Measurements from ENCODE around the gene SLC2A3.
"Not testable (repeated sequence)": the region's sequence is repeated elsewhere in the genome, so short reads cannot be mapped to it uniquely, and the experiment has no call there.

SLC2A3 gene

DNA sequence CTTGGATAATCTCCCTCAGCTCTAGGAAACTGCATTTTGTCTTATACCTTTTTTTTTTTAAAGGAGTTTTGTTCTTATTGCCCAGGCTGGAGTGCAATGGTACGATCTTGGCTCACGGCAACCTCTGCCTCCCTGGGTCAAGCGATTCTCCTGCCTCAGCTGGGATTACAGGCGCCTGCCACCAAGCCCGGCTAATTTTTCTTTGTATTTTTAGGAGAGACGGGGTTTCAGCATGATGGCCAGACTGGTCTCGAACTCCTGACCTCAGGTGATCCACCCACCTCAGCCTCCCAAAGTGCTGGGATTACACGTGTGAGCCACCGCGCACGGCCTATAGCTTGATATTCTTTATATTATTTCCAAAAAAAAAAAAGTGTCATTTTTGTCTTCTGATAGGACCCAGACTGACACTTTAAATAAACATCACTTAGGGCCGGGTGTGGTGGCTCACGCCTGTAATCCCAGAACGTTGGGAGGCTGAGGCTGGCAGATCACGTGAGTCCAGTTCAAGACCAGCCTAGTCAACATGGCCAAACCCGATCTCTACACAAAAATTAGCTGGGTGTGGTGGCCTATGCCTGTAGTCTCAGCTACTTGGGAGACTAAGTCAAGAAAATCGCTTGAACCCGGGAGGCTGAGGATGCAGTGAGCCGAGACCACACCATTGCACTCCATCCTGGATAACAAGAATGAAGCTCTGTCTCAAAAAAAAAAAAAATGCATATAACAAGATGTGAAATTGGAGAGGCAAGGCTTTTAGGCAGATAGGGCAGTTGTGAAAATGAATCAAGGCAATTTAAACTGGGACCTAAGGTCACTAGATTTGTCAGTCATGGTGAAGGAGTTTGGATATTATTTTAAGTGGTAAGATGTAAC lies 18.4 kb downstream of the SLC2A3 start:
- TF ChIP-seq ZFX (IDR thresholded peaks at IDR 0.05; ENCODE audit: borderline replicate concordance), result no peak
- TF ChIP-seq, protein P1, sequence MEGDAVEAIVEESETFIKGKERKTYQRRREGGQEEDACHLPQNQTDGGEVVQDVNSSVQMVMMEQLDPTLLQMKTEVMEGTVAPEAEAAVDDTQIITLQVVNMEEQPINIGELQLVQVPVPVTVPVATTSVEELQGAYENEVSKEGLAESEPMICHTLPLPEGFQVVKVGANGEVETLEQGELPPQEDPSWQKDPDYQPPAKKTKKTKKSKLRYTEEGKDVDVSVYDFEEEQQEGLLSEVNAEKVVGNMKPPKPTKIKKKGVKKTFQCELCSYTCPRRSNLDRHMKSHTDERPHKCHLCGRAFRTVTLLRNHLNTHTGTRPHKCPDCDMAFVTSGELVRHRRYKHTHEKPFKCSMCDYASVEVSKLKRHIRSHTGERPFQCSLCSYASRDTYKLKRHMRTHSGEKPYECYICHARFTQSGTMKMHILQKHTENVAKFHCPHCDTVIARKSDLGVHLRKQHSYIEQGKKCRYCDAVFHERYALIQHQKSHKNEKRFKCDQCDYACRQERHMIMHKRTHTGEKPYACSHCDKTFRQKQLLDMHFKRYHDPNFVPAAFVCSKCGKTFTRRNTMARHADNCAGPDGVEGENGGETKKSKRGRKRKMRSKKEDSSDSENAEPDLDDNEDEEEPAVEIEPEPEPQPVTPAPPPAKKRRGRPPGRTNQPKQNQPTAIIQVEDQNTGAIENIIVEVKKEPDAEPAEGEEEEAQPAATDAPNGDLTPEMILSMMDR (IDR thresholded peaks at IDR 0.05), result no peak
- H3K27ac ChIP-seq, result no peak overlapping the region

DNA sequence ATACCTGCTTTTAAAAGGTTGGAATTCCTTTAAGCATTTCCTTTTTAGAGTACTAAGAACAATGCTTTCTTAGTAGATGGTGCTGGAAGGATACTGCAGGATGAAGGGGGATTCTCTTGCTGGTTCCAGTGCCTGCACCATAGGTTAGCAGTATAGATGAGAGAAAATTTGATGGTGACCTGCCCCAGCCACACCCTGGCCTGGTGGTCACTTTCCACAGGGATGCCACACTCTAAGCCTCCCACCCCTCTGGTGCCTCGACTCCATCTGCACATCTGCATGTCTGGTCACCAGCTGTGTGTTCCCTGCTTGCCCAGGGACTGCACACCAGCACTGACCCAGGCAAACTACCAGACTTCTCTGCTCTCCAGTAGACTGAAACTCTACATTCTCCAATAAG lies 19.1 kb downstream of the SLC2A3 start:
- no peak overlapping the region for H3K27ac ChIP-seq
- TF ChIP-seq, protein P1 (IDR thresholded peaks at IDR 0.05), result no peak
- TF ChIP-seq ZFX (IDR thresholded peaks at IDR 0.05; ENCODE audit: borderline replicate concordance), result no peak

DNA sequence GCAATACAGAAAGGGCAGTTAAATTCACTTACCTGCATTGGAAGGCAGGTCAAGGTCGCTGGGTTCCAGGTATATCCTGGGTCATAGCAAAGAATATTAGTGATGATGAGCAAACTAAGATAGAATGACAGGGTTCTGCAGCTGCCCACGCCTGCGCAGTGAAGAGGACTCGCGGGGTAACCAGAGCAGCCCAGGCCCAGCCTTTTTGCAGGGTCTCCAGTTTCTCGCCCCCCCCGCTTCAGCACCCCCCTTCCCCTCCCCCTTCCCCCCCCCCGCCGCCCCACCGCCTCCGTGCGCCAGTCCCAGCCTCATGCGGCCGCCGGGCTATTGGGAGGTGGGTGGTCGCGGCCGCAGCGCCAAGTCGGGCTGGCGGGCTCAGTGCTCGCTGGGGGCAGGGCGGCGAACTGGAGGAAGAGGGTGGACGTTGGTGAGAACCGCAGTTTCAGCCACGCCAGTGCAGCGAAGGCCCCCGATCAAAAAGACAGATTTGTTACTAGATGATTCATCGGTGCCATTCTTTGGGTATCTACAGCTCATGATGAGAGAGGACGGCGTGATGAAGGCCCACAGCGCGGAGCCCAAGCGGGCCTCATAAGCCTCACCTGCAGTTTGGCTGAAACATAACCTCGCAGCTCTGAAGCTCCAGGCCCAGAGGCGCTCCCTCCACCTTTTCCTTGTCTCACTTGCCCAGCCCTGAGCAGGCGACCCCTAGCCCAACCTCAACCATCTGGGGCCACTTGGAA lies 20.2 kb downstream of the SLC2A3 start:
- TF ChIP-seq, protein P1 (IDR thresholded peaks at IDR 0.05), result no peak
- TF ChIP-seq ZFX (IDR thresholded peaks at IDR 0.05; ENCODE audit: borderline replicate concordance), result no peak
- no peak overlapping the region for H3K27ac ChIP-seq

DNA sequence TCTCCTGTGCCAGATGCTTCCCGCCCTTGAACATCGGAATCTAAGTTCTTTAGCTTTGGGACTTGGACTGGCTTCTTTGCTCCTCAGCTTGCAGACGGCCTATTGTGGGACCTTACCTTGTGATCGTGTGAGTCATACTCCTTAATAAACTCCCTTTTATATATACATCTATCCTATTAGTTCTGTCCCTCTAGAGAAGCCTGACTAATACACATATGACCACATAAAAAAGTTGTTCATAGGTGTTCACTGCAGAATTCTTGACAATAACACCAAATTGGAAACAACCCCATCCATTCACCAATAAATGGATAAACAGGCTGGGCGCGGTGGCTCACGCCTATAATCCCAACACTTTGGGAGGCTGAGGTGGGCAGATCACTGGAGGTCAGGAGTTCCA lies 25.9 kb downstream of the SLC2A3 start:
- H3K27ac ChIP-seq, result not testable (repeated sequence)

DNA sequence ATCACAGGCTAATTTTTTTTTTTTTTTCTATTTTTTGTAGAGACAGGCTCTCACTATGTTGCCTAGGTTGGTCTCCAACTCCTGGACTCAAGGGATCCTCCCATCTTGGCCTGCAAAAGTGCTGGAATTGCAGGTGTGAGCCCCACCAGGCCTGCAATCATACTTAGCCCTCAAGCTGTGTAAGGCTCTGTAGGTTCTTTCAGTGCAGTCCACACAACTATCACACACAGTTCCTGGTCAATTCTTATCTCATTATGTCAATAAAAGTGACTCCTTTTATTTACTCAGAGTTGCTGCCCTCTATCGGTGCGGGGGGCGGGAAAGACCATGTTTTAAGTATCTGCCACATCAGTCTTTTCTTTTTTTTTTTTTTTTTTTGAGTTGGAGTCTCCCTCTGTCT lies 29.0 kb downstream of the SLC2A3 start:
- peak overlapping the region; percentile 56 for H3K27ac ChIP-seq
- TF ChIP-seq ZFX (IDR thresholded peaks at IDR 0.05; ENCODE audit: borderline replicate concordance), result no peak
- TF ChIP-seq, protein P1 (IDR thresholded peaks at IDR 0.05), result peak; percentile 84

DNA sequence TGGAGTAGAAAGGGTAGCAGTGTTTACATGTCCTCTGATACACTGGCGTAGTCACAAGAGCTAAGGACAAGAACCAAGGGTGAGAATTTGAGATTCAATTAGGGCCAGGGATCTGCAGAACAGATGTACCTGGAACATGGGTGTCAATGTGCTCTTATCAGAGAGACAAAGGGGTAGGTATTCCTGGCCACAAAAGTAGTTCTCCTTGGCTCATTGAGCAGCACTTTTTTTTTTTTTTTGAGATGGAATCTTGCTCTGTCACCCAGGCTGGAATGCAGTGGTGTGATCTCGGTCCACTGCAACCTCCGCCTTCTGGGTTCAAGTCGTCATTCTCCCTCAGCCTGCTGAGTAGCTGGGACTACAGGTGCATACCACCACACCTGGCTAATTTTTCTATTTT lies 29.7 kb downstream of the SLC2A3 start:
- peak overlapping the region; percentile 56 for H3K27ac ChIP-seq

DNA sequence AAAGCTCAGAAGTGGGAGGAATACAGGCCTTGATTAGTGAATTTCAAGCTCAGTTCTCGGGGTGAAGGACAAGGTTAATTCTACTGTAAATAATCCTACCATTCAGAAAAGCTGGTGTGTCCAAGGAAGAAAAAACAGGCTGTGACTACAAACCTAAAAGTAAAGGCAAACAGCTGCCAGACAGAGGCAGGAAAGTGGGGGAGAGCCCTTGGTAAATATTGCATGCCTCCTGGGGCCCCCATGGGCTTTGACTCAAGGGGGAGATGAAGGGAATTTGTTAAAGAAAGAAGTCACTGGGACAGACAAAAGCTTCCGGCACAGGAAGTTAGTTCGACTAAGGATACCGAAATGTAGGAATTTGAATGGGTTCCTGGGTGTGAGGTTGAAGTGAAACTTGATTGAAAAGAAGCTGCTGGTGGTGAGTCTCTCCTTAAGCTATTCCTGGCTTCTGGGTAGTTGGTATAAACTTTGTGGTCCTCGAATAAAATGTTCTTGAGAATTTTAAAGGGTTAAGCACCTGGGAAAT lies 30.3 kb downstream of the SLC2A3 start:
- not testable (repeated sequence) for H3K27ac ChIP-seq

DNA sequence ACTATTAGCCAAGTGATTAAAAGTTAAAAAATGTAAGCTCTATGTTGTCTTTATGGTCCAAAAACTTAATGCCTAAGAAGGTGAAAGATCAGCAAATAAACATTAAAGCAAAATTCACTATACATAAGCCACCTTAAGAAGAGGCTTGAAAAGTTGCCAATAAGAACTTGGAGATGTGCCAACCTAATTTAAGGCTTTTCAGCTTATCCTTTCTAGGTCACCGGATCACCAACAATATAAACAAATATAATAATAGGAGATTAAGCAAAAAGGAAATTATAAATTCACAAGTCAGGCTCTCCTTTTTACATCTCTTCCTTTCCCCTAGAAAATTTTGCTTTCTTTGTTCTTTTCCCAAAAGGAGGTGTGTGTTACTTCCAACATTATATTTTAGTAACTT lies 30.9 kb downstream of the SLC2A3 start:
- no peak overlapping the region for H3K27ac ChIP-seq

DNA sequence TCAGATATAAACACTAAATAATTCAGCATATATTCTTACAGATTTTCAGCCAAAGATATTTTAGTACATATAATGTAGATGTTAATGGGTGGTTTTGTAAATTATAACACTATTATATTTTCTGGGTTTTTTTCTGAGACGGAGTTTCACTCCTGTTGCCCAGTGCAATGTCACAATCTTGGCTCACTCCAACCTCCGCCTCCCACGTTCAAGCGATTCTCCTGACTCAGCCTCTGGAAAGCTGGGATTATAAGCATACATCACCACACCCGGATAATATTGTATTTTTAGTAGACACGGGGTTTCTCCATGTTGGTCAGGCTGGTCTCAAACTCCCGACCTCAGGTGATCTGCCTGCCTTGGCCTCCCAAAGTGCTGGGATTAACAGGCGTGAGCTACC lies 33.6 kb downstream of the SLC2A3 start:
- H3K27ac ChIP-seq, result not testable (repeated sequence)

More for the DNA sequence above, 30.9 kb downstream of the SLC2A3 start:
- TF ChIP-seq, protein P1 (IDR thresholded peaks at IDR 0.05), result no peak
- TF ChIP-seq ZFX (IDR thresholded peaks at IDR 0.05; ENCODE audit: borderline replicate concordance), result no peak
